CD4-positive, alpha-beta T cell treated with Interferon gamma for 1 hour (primary cell): ENCODE results near the gene ZNF483.
"Not testable (repeated sequence)": the region's sequence is repeated elsewhere in the genome, so short reads cannot be mapped to it uniquely, and the experiment has no call there.

Source experiments
- DNase-seq: peaks from one replicate; pipeline ENCODE4 v3.0.0-alpha.2; 2020

ZNF483 gene

DNA sequence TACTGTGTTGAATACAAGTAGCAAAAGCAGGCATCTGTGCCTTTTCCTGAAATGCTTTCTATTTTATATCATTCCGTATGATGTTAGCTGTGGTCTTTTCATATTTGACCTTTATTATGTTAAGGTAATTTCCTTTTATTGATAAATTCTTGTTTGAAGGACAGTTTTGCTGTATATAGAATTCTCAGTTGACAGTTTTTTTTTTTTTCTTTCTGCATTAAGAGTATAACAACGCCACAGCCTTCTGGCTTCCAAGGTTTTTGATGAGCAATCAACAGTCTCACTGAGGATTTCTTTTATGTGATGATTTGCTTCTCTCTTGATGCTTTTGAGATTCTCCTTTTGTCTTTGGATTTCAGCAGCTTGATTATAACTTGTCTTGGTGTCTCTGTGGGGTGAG lies 23.6 kb downstream of the ZNF483 start:
- no peak for DNase-seq

DNA sequence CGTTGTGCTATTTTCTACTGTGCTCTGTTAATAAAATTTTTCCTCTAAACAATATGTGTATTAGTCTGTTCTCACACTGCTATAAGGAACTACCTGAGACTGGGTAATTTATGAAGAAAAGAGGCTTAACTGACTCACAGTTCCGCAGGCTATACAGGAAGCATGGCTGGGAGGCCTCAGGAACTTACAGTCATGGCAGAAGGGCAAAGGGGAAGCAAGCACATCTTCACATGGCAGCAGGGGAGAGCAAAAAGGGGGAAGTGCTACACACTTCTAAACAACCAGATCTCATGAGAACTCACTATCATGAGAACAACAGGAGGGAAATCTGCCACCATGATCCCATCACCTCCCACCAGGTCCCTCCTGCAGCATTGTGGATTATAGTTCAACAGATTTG lies 30.4 kb downstream of the ZNF483 start:
- DNase-seq: not testable (repeated sequence)

DNA sequence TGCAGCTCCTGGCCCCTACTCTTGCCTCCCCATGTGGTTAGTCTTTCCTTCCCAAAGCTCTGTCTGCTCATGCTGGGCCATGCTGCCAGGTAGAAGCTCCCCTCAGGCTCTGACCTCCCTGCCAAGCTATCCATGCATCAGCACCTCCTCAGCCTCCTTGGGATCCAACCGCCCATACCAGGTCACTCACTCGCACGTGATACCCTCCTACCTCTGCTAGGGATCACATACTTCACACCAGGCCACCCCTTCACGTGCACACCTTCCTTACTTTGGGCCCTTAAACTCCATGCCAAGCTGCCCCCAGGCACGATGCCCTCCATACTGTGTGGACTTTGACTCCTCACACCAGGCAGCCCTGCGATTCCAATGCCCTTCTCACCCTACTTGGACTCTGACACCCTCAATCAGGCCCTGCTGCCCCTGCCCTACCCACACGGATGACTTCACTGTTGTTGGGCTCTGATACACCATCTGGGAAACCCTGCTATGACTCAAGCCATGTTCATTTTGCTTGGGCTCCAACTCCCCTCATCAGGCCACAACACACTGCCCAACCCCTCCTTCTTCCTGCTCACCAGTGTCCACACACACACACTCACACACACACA lies 34.1 kb downstream of the ZNF483 start:
- no peak for DNase-seq

DNA sequence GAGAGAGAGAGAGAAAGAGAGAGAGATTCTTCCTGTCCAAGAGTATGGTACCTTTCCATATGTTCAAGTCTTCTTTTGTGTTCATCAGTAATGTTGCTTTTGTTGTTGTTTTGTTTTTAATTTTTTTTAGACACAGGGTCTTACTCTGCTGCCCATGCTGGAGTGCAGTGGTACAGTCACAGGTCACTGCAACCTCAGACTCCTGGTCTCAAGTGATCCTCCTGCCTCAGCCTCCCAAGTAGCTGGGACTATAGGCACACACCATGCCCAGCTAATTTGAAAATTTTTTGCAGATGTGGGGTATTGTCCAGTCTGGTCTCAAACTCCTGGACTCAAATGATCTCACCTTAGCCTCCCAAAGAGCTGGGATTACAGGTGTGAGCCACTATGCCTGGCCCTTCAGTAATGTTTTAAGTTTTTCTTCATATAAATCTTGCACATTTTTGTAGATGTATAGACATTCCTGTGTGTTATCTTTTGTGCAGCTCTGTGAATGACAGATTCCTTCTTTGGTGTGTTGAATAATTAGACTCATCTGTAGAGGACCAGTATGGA lies 36.3 kb downstream of the ZNF483 start:
- no peak for DNase-seq

DNA sequence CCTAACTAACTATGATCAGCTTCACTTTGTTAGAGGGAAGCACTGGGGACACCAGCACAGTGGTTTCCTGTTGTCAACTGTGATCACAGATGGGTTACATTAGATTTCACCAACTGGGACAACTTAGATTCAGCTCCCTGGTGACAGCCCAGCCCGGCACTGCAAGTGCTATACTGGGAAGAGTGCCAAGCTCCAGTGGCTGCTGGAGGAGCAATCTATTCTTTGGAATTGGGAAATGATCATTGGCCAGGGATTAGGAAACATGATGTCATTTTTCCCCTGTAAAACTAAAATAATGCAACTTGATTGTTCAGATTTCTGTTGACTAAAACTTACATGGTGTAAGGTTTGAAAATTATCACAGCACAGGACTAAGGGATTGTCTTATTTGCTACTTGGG lies 41.3 kb downstream of the ZNF483 start:
- DNase-seq: no peak

DNA sequence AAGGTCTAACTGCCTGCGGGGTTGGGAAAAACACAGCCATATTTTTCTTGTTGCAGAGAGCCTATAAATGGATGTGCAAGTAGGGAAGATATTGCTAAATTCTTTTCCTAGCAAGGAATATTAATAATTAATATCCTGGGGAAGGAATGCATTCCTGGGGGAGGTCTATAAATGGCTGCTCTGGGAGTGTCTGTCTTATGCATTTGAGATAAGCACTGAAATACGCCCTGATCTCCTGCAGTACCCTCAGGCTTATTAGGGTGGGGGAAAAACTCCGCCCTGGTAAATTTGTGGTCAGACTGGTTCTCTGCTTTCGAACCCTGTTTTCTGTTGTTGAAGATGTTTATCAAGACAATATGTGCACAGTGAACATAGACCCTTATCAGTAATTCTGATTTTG lies 43.1 kb downstream of the ZNF483 start:
- not testable (repeated sequence) for DNase-seq

DNA sequence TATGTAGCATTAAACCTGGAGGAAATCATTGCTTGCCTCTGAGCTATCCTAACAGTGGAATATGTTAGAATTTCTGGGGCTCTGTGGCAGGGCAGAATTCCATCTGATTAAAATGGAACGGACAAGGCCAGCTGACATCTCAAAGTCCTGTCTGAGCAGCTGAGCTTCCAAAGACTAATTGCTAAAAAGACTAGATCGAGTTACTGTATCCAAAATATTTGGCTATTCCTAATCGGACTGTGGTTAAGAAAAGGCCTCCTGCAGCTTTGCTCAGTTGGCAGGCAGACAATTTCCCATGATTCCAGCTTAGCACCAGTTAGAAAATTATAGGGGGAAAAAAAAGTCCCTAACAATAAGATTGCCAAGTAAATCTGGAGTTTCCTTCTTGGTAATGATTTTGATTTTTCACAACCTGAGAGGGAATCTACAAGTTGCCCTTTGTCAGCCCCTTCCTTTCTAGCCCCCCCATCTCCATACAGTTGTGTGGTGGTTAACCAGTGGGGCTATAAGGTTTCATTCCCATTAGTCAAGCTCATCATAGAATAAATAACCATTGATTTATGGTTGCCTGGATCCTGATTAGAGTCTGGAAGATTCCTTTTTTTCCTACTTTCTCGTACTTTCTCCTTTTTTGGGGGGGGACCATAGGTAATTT lies 48.1 kb downstream of the ZNF483 start:
- no peak for DNase-seq

DNA sequence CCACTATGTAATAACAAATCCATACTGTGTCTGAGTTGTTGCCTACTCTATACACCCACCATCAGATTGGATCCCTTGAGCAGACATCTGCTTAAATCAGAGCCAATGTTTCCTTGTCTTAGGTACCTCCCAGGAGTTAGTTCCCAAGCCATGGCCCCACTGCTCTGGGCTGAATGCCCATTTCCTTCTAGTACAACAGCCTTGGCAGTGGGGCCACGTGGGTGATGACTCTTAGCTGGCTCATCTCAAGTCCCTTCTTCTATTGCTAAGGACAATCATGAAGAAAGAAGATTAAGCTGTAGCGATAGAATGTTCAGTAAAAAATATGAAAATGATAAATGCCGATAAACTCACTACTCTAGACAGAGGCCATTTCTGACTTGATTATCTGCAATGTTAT lies 57.9 kb downstream of the ZNF483 start:
- no peak for DNase-seq

DNA sequence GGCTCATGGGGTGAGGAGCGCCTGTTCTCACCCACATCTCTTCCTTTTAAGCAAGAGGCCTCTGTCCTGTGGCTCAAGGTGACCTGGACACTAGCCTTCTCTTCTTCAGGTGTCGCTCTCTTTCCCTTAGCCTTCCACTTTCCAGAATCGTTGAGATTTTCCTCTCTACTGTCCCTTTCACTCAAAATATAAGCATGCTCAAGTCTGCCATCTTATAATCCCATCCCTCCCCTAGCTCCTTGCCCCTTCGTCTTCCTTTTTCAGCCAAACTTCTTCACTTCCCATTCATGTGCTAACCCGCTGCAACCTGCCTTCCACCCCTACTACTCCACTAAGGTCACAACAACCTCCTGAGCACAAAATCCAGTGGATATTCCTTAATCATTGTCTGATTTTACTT lies 61.4 kb downstream of the ZNF483 start:
- no peak for DNase-seq

DNA sequence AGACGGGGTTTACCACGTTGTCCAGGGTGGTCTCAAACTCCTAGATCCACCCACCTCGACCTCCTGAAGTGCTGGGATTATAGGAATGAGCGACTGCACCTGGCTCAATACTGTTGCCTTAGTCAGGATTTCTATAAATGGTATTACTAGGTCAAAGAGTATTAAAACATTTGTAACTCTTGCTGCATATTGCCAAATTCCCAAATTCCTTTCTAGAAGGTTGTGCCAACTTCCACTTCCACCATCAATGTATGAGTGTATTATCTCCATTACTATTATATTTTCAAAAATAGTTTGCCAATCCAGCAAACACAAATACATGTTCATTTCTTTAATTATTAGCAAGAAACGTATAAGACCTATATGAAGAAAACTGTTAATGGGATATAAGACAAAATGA lies 63.9 kb downstream of the ZNF483 start:
- DNase-seq: no peak

DNA sequence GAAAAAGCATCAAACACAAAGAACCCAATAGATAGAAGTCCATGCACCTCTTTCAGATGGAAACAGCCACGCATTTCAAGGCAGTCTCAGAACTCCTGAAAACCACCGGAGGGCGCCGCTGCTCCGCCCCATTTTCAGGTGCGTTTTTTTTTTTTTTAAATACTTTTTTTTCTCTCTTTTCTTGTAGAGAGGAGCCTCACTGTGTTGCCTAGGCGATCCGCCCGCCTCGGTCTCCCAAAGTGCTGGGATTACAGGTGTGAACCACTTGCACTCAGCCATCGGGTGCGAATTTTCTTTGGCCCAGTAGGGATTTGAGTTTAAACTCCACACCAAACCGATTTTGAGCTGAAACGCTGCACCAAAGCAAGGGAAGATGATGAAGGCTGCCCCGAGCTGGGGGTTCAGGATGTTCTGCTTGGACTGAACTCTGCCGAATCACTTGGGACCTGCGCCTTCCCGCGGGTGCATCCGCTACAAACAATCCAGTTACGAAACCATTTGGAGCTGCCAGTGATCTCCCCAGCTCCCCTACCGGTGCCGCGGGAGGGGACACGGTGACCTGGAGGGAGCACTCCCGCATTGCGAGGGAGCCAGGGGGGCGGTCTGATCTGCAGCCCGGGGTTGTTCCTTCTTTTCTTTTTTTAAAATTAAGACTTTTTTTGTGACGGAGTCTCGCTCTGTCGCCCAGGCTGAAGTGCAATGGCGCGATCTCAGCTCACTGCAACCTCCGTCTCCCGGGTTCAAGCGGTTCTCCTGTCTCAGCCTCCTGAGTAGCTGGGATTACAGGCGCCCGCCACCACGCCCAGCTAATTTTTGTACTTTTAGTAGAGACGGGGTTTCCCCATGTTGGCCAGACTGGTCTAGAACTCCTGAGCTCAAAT lies 73.1 kb downstream of the ZNF483 start:
- DNase-seq: peak; percentile 59

DNA sequence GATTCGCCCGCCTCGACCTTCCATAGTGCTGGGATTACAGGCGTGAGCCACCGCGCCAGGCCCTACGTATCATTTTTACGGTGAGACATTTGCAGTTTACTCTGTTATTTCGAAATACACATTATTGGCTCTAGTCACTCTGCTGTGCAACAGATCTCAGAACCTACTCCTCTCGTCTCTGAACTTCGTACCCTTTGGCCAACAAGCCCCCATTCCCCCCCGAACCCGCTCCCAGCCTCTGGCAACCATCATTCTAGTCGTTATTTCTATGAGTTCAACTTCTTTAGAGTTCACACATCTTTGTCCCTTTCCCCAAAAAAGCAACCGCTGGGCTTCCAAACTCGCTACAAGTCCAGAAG lies 73.7 kb downstream of the ZNF483 start:
- DNase-seq: no peak

DNA sequence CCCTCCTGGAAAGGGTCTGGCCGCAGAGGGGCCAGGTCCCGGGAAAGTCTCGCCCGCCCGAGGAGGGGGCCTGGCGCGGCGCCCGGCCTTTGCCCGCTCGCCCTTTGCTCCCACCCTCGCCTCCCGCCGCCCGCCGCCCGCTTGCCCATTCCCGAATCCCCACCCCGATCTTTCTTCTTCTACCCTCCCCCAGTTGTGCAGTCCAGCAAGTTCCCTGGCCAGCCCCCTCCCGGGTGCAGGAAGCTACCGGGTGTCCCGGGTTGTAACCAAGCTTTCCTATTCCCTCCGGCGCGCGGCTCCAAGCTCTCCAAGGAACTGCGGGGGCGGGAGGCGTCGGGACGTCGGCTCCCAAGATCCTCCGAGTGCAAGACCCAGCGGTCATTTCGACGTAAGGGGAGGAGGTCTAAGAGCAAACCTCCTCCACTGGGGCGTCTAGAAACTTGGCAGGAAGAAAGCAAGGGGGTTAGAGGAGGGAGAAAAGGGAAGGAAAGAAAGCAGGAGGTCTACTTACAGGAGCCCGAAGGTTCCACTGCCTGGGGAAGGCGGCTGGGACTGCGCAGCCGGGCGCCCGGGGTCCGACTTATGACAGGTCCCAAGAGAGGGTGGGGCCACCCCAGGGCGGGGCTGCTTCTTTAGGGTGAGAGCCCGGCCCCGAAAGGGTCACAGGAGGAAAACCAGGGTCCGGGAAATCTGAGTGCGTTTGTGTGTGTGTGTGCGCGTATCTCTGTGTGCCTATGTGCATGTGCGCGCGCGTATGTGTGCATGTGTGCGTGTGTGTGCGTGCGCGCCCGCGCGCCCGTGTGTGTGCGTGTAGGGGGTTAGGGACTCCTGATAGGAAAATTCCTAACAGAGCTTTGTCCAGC lies 74.3 kb downstream of the ZNF483 start, which contains the start of gene PTGR1:
Gene PTGR1, minus strand, starts transcription at position 556 of the 863 bp plus-strand sequence. CDS start 2,225 bp downstream, outside the sequence.
- no peak for DNase-seq

DNA sequence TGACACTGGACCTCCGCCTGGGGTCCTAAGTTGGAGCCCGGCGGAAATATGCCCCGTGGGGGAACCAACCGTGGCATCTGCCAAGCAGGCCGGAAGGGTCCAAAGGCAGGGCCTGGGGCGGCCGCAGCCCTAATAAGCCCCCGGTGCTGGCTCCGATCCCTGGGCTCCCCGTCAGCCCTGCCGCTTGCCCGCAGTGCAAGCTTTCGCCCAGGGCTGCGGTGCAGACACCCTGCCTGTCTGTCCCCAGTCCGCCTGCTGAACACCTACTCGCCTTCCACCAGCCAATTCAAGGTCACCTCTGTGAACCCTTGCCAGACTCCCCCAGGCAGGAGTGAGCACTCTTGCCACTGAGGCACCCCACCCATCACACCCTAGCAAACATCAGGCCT lies 75.0 kb downstream of the ZNF483 start:
- DNase-seq: no peak

DNA sequence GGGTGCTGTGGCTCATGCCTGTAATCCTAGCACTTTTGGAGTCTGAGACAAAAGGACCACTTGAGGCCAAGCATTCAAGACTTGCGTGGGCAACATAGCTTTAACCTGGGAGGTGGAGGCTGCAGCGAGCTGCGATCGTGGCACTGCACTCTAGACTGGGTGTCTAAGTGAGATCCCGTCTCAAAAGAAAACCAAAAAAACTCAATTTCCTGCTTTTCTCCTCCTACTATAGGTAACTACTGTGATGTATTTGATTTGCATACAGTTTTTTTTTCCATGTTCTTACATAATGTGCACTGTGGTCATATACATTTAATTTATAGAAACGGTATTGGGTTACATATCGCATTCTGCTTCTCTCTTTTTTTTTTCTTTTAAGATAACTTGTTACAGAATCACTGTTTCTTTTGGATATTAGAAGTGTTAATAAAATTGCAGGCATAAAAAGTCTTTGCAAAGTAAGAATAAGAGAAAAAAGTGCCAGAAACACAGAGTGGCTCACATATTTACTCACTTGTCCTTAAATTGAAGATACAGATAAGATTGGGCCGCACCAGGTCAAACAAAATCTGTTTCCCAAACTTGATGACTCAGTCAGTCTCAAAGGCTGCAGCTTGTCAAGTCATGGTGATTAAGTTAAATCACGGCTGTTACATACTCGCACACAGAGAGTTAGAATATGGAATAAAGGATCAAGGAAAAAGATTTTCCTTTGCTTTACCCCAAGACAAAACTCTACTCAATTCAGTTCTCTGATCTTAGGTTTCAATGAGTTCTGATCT lies 76.4 kb downstream of the ZNF483 start:
- no peak for DNase-seq

DNA sequence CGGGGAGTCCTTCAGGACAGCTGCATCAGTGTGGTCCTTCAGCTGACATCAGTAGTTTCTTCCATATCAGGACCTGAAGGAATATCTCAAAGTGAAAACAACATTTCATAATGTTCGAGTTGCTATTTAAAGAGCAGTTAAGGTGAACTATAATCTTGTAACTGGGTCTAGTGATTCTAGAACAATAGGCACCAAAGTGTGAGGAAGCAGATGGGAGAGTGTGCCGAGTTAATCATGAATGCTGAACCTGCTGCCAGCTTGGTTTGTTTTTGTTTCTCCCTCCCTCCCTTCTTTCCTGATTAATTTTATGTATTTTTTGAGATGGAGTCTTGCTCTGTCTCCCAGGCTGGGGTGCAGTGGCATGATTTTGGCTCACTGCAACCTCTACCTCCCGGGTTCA lies 78.1 kb downstream of the ZNF483 start:
- DNase-seq: no peak

DNA sequence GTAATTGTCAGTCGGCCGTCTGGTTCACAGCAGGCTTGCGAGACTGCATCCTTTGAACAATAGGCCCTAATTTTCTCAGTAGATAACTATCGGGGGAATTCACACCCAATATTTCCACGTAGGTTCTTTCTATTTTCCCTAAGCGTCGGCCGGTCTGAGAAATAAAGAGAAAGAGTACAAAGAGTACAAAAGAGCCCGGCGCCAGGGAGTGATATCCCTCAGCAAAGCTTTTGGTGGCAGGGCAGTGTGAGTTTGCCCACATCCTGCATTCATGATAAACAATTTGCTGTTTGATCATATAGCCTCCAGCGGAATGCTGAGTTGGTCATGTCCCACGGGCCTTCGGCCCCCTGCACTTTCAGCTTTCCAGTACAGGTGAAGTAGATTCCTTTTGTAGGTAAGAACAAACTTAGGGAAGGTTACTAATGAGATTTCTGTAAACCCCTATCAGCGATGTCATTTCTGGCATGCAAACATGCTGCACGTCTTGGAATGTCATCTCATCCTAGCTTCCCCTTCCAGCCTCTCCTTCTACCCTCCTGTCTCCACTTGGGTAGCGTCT lies 79.2 kb downstream of the ZNF483 start:
- no peak for DNase-seq

DNA sequence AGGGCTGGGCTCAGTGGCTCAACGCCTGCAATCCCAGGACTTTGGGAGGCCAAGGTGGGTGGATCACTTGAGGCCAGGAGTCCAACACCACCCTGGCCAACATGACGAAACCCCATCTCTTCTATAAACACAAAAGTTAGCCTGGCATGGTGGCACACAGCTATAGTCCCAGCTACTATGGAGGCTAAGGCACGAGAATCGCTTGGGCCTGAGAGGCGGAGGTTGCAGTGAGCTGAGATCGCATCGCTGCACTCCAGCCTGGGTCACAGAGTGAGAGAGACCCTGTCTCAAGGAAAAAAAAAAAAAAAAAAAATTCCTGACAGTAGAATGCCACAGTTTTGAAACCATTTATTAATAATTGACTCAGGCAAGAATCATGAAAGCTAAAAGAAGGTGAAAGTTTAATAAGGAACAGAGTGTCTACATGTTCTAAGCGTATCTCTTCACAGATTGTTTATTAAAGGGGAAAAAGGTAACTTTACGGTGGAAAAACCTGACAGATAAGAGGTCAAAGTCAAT lies 80.1 kb downstream of the ZNF483 start:
- no peak for DNase-seq

DNA sequence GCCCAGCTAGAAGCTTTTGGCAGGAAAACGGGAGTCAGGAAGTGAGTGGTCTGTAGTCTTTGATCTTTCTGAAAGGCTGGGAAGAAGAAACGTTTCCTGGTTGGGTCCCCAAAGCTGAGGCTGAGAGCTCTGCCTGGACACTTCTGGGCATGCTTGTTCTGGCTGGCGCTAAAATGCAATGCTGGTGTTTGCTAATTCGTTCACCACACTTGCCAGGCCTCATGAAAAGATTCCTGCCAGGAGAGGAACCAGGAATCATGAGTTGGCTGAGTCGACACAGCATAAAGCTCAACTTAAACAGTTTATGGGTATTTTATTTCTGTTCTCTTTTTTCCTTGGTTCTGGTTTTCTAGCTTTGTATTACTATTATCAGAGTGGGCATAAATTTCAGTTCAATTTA lies 85.2 kb downstream of the ZNF483 start:
- DNase-seq: no peak

DNA sequence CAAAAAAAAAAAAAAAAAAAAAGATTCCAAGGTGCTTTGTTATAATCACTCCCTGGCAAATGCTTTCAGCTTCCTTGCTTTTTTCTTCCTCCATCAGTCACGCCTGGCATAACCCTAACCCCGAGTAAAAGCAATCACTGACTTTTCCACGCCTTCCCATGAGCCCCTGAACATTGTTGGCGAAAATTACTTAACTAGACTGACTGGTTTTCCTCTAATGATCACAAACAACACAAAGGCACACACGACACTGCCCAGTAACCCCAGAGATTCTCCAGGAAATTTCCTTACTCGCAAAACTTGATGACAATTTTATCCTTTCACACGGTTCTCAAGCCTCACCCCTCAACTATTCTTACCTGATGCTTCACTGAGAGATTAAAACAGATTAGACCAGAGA lies 85.9 kb downstream of the ZNF483 start:
- no peak for DNase-seq

DNA sequence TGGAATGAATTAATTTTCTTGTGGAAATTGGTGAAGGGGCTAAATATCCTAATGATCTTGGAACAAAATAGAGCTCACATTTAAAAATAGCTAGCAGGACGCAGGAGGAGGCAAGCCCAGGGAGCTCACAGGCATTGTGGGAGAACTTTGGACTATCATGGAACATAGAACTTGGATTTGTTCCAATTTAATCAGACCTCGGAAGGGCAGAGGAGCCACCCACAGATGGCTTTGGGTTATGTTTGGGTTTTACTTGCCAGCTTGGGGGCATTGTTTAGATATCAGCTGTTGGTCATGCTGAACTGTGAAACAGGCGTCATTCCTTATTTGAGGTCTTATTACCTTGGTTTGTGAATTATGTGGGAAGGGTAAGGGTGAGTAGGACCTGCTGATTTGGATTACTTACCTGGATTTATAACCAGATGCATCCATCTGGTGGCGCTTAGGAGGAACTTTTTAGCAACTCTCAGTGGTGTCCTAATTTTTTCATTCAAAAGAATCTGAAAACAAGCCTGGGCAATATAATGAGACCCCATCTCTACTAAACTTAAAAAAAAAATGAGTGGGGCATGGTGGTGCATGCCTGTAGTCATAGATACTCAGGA lies 88.6 kb downstream of the ZNF483 start:
- DNase-seq: no peak
